Superior temporal gyrus (tissue), 1 donor: Measurements from ENCODE around the gene RGS6.

Experiments used
- DNase-seq: peaks from one replicate; pipeline ENCODE4 v3.0.0-alpha.2; 2016; ENCODE audit errors: extremely low spot score

Gene RGS6

DNA sequence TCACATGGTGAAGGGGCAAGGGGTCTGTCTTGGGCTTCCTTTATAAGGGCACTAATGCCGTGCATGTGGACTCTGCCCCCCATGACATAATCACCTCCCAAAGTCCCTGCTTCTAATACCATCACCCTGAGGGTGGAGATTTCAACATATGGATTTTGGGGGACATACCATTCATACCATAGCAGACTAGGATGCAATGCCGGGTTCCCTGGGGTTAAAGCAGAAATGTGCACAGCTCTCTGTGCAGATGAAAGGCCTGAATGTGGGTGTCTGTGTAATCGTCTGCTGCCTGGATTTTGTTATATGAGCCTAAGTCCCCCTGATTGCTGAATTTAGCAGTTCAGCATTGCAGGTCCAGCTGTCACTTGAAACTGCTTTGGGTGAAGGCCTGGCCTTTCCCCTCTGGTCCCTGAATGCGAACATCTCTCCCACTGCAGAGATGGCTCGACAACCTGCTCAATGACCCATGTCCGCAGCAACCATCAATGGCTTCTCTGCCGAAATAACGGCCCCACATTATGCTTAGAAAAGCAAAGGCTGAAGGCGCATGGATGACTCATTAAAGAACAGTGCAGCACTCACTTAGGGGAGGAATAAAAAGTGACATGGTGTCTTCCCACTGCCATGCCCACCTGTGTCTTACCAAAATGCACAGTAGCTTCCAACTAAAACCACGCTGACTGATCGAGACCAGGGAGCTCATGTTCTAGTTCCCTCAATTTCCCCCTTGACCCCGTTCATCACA, 675.3 kb downstream of the RGS6 start:
- peak; percentile 17 for DNase-seq

DNA sequence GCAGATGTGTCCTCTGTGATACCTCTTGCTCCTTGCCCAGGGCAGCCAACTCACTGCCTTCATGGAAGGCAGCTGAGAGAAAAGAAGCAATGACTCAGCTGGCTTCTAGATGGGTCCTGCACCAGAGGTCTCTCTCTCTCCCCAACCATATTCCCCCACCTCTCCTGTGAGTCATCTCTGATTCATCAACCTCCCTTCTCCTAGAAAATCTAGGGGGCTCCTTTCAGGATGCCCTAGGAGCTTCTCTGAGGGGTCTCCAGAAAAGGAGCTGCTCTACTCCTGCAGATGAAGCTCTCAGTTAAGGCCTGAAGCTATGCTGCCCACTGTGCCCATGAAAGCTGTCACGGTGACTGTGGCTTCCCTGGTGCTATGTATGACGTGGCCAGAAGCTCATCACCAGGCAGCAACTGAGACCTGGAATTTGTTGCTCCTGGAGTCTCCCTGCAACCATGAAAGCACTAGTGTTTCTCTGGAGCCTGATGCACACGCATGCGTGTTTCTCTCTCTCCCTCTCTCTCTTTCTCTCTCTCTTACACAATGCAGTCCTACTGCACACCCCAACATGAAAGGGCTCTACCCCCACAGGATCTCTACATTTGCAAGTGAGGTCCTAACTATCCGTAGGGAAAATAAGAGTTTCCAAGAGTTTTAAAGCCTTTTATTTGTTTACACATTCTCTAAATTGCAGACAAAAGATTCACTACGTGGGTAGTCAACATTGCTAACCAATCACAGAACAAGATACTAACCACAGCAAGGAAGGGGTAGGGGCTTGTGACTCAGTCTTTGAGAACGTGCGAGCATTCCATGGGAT, 676.4 kb downstream of the RGS6 start:
- DNase-seq: peak; percentile 32

DNA sequence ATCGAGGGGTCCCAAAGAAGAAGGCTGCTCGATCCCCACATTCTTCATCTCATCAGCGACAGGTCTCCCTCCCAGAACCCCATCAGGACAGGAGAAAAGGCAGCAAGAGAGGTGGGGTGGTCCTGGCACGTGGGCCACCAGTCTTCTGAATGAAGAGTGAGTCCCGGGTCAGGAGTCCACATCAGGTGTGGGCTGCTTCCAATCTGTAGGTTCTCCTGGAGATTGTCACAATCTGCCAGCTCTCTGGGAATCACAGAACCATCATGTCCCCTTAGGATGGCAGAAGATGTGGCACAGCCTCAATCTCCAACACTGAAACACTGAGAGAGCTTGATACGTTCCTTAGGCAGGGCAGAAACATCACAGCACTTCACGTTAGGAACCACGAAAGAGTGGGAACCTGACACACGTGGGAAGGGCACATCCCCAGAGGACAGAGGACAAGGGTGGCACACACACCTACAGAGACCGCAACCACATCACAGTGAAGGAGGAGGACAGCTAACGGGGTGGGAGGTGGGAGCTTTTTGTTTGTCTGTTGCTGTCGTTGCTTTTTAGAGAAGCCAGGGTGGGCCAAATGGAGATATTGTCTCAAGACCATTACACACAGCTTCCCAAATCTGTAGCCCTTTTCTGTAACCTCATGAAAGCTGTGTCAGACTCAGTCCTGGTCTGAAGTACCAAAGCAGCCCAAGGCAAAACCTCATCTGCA, 677.1 kb downstream of the RGS6 start:
- no peak for DNase-seq

DNA sequence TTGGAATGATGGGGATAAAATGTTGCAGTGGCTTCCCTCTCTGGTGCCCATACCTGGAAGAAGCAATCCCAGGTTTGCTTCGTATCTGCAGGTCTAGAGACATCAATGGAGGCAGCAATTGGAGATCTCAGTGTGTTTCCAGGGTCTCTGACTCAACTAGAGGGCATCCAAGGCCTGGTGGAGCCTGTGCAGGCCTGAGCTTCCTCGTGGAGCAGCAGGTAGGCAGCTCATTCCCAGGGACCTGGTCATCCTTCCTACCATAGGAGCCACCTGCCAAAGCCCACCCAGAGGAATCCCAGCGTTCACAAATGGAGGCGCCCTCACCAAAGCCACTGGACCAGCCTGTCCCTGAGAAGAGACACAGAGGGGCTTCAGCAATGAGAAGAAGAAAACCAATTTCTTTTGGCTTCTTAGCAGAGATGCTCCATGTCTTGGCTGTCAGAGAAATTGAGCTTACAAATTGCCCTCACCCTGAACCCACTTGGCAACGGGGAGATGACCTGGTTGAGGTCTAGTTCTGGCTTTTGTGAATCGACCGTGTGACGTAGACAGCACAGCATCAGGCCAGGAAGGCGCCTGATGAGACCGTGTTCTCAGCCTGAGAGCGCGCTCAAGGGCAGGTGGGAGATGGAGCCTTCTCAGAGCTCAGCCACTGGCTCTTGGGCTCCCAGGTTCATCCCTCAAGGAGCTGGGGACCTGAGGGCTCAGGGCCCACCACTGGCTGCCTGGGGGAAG, 678.0 kb downstream of the RGS6 start:
- no peak for DNase-seq

DNA sequence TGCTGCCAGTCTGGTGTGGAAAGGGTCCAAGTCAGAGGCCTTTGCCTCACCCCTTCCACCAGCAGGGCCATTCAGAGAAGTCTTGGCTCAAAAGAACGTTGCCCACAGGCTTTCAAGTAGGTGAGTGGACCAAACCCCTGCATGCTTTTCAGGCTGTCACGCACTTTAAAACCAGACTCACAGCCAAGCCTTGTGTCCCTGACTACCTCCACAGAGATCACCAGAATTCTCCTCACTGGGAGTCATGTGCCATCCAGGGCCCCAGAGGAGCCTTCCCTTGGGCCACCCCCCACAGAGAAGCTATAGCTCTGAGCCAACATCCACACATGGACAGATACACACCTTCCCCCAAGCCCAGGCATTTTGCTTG, 678.6 kb downstream of the RGS6 start:
- no peak for DNase-seq

DNA sequence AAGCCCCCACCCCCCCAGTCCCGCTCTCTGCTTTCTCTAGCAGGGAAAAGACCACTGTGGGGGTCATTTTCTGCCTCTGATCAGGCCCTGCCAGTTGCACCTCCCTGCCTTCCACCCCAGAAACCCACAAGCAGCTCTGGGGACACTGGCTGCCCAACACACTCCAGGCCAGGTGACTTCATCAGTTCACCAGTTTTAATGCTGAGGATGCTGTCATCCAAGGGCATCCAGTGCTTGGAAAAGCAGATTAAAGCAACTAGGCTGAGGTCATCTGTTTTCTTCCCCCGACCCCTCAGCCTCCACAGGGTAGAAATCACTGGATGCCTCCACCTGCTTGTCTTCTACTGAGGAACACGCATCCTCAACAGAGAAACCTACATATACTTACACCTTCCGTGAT, 679.3 kb downstream of the RGS6 start:
- no peak for DNase-seq

DNA sequence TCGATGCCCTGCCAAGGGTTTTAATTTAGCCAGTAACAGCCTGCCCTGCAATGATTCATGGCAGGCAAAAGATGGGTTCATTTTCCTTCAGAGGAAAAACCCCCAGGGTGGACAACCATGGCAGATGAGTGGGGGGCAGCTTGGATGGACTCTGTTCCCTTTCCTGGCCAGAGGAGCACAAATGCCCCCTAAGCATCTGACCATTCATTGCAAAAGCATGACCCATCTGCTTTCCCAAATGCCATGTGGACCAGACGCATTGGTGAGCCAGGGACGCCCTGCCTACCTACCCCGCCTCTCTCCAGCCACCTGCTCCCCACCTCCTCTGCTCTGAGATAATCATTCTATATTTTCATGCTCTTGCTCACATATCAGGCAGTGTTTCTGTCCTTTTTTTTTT, 679.8 kb downstream of the RGS6 start:
- peak; percentile 37 for DNase-seq

DNA sequence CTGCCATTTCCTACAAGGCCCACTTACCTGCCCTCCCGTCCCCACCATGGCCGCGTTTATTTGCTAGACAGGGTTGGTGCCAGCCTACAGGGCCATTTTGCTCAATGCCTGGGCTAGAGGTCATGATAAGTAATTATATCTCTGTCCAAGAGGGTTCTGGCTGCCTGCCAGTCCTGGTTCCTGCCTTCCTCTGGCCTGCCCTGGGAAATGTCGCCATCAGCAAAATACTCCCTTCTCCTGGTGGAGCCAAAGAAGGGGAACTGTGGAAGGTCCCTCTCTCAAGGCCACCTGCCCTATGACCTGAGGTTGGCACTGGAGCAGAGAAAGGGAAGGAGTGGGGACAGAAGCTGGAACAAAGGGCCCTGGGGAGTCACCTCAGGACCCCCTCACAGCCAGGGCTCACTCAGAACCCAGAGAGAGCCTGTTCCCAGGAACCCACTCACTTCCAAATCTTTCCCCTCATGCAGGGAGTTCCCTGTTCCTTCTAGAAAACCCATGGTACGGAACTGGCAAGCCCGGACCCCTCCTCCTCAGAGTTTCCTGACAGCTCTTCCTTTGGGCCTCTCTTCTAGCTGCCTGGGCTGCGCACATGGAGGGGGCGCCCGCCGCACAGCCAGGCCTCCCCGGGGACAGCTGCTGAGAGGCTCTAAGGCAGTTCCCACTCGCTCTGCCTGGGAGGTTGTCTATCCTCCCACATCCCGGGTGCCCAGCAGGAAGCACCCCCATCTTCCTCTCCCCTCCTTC, 681.2 kb downstream of the RGS6 start:
- DNase-seq: no peak

DNA sequence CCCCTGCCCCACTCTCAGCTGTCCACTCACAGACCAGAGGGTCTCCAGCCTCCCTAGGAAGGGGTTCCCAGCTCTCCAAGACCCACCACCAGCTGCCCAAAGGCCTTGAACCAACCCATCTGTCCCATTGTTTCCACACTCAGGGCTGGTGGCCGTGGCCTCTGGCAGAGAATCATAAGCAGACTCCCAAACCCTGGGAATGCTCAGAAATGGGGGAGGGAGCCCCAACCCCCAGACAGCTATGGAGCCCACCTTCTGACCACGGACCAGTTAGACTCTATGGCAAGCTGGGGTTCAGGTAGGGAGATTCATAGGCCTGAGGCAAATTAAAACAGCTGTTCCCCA, 681.7 kb downstream of the RGS6 start:
- DNase-seq: no peak

DNA sequence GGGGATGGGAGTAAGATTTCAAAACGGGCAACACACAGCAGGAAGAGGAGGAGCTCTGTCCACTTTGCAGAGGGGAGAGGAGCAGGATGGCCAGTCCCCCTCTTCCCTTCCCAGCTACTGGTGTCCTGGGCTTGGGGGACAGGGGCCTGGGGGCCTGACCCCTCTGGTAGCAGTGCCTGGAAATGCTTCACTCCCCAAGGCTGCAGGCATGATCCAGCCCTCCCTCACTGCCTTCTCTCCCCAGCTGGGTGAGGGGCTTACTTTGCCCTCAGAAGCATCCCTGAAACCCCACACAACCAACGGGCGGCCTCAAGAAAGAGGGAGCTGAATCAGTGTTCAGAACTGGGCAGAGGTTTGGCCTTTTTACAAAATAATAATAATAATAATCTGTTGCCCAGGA, 682.1 kb downstream of the RGS6 start:
- DNase-seq: no peak

DNA sequence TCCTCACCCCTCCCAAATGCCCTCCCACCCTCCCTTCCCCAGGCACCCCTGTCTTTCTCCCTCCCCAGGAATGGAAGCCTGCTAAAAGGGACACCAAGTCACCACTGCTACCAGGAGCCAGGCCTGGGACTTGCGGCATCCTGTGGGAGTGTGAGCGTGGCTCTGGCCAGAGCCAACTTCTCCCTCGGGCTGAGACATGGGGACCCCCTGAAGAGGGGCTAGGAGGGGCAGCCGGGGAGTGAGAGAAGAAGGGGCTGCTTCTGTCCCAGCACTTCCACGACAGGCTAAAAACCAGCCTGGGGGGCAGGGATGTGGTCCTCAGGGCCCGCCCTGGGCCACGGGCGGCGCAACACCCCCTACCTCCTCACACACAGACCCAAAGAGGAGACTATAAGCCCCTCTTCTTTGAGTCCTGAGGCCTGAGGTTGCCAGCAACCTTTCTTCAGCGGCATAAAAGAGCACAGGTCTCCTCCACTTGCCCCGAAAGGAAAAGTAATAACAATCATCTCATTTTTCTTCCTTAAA, 682.7 kb downstream of the RGS6 start:
- no peak for DNase-seq

DNA sequence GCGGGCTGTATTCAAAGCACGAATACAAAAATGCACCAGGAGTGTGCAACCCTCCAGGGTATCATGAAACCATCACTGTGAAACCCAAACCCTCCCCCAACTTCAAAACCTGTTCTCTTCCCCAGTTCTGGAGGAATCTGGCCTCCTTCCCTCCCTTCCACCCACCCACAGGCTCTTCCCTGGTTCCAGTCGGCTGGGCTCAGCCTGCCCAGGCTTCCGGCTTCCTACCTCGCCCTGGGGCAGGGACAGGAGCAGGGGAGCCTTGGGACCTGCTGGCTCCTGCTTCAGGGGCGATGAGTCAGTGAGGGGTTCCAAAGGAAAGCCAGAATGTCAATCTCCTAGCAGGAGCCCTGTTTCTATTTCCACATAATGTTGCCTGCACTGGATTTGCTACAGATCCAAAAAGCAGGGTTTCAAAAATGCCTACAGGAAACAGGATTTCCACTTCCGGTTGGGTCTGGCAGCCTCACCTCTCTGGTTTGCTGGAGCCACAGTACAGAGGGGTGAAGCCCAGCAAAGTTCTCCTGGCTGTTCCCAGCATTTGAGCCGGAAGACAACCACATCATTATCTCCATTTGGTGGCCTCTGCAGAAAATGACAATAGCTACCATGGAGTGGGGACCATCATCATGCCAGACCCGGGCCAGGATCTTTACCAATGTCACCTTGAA, 683.4 kb downstream of the RGS6 start:
- DNase-seq: peak; percentile 26
